ENCODE measurements around the gene TMPRSS15. TPM values are rescaled to one million over a fixed set of nuclear protein-coding genes. Genes with fewer than 3 reads are reported as not detected.

TMPRSS15 gene
- total RNA-seq, 4 donors from 2014 or later: not detected

DNA sequence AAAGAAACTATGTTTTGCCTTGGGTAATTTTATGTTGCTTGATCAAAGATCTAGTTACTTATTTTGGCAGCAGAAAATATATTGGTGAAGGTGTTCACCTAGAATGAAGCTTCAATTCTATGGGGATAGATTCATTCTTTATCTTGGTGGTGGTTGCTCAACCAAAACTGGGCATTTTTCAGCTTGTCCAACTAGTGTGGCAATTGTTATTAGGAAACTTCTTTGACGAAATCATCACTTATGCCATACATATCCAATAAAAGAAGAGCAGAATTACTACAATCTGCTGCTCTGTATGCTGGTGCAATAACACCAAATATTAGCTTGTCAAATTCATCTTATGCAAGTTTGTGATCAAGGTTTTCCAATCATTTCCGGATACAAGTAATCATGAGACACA, 26.8 kb upstream of the TMPRSS15 start:
- Histone ChIP-seq H3K27ac (no peak overlapping the region), H3K36me3 (no peaks in the 10 kb centered on the region), H3K4me3 (no peak overlapping the region), H3K27me3 (no peaks in the 10 kb centered on the region), H3K9me3 (no peaks in the 10 kb centered on the region), H3K4me1 (no peaks in the 10 kb centered on the region)
- WGBS: 81% methylated on average over 2 of the region's 2 CpGs
- DNase-seq (ENCODE audit: low spot score in 2 of 2): no peak
- TF ChIP-seq POLR2AphosphoS5 (IDR thresholded peaks at IDR 0.05): no peak
- no peak for TF ChIP-seq EP300 (IDR thresholded peaks at IDR 0.05)
- TF ChIP-seq POLR2A (IDR thresholded peaks at IDR 0.05): no peak
- TF ChIP-seq, protein P1, sequence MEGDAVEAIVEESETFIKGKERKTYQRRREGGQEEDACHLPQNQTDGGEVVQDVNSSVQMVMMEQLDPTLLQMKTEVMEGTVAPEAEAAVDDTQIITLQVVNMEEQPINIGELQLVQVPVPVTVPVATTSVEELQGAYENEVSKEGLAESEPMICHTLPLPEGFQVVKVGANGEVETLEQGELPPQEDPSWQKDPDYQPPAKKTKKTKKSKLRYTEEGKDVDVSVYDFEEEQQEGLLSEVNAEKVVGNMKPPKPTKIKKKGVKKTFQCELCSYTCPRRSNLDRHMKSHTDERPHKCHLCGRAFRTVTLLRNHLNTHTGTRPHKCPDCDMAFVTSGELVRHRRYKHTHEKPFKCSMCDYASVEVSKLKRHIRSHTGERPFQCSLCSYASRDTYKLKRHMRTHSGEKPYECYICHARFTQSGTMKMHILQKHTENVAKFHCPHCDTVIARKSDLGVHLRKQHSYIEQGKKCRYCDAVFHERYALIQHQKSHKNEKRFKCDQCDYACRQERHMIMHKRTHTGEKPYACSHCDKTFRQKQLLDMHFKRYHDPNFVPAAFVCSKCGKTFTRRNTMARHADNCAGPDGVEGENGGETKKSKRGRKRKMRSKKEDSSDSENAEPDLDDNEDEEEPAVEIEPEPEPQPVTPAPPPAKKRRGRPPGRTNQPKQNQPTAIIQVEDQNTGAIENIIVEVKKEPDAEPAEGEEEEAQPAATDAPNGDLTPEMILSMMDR (IDR thresholded peaks at IDR 0.05): no peak

DNA sequence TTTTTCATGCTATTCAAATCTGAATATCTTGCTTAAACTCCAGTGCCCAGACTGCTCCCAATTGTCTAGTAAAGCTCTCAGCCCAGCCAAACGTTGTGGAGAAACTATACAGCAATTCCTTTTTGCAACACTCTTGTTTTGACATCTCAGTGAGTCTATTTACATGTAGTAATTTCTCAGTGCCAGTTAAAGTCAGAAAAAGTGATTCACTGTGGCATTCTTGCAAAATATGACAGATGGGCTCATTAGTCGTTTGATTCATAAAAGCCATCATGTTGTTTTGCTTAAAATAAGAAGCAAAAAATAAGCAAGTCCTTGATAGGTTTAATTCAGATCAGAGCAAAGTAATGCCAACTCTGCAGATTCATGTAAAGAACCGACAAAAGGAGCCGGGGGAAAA, 20.7 kb upstream of the TMPRSS15 start:
- H3K27ac ChIP-seq: no peak overlapping the region
- no peaks in the 10 kb centered on the region for H3K27me3 ChIP-seq
- H3K36me3 ChIP-seq: no peaks in the 10 kb centered on the region
- no peaks in the 10 kb centered on the region for H3K9me3 ChIP-seq
- no peak overlapping the region for H3K4me3 ChIP-seq
- WGBS: 39% methylated on average over 4 of the region's 4 CpGs
- no peaks in the 10 kb centered on the region for H3K4me1 ChIP-seq
- DNase-seq (ENCODE audit: low spot score in 2 of 2): no peak
- TF ChIP-seq, protein P1 (IDR thresholded peaks at IDR 0.05): no peak
- no peak for TF ChIP-seq EP300 (IDR thresholded peaks at IDR 0.05)
- TF ChIP-seq POLR2AphosphoS5 (IDR thresholded peaks at IDR 0.05): no peak
- no peak for TF ChIP-seq POLR2A (IDR thresholded peaks at IDR 0.05)

DNA sequence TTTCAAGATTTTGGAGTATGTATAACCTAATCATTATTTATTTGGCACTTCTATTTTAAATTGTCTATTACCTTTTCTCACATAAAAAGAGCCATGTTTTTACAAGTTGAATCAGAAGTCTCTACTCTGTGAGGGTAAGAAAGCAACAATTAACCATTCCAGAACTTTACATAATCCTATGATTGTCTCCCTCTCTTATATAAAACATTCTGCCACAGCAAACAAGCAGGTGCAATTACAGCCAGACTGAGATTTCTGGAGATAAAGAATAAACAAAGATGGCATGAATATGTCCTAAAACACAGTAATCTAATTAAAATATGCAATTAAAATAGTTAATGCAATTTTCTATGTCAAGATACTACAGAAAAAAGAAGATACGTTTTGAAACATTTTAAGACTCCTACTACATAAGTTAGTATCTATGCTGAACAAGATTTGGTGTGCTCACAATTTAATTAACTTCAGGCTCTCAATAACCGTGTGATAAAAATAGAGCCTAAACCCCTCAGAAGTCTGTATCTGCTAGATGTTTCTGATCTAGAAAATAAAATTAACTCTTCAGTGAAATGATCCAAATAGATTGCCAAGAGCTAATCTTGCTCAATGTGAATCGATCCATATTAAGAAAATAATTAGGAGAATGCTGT, 13.7 kb upstream of the TMPRSS15 start:
- Histone ChIP-seq H3K36me3 (no peaks in the 10 kb centered on the region), H3K27me3 (no peaks in the 10 kb centered on the region), H3K27ac (no peak overlapping the region), H3K4me3 (no peak overlapping the region), H3K9me3 (no peaks in the 10 kb centered on the region), H3K4me1 (no peaks in the 10 kb centered on the region)
- 48% methylated on average over 3 of the region's 3 CpGs for WGBS
- no peak for DNase-seq (ENCODE audit: low spot score in 2 of 2)
- TF ChIP-seq POLR2AphosphoS5 (IDR thresholded peaks at IDR 0.05) (no peak), EP300 (IDR thresholded peaks at IDR 0.05) (no peak), POLR2A (IDR thresholded peaks at IDR 0.05) (no peak)
- TF ChIP-seq, protein P1 (IDR thresholded peaks at IDR 0.05): no peak

DNA sequence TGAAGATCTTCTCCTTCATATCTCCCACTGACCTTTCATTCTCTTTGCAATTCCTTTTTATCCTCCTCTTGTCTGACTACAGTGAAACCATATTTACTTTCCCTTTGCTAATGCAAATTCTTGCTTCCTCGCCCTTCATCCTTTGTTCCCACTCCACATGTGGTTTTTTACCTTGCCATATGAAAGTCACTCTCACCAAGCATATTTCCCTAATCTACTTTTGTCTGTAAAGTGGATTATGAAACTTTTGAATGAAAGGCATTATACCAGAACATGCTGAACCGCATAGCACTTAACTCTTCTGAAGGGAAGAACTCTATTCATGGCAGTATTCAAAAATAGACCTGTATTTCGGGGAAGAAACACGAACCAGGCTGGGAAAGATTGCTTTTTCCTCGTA, 8.0 kb upstream of the TMPRSS15 start:
- Histone ChIP-seq H3K4me3 (no peak overlapping the region), H3K36me3 (no peaks in the 10 kb centered on the region), H3K27ac (no peak overlapping the region), H3K4me1 (no peaks in the 10 kb centered on the region), H3K27me3 (no peaks in the 10 kb centered on the region), H3K9me3 (no peaks in the 10 kb centered on the region)
- 42% methylated on average over 5 of the region's 5 CpGs for WGBS
- no peak for DNase-seq (ENCODE audit: low spot score in 2 of 2)
- no peak for TF ChIP-seq EP300 (IDR thresholded peaks at IDR 0.05)
- no peak for TF ChIP-seq POLR2AphosphoS5 (IDR thresholded peaks at IDR 0.05)
- TF ChIP-seq, protein P1 (IDR thresholded peaks at IDR 0.05): no peak
- TF ChIP-seq POLR2A (IDR thresholded peaks at IDR 0.05): no peak

DNA sequence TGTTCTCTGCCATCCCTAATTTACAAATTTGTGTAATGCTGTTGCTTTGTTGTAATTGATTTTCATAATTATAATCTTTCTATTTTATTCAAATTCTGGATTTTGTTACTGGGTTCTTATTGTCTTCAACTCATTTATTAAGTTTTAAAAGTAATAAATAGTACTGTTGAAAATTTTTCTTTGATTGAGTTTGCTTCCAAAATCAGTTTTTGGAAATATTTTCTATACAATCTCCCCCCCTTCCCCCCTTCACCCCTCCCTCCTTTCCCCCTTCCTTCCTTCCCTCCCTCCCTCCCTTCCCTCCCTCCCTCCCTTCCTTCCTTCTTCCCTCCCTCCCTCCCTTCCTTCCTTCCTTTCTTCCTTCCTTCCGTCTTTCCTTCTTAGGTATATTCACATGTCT, 6.0 kb upstream of the TMPRSS15 start:
- 77% methylated on average over 1 of the region's 1 CpG for WGBS
- no peak for DNase-seq (ENCODE audit: low spot score in 2 of 2)
- TF ChIP-seq, protein P1 (IDR thresholded peaks at IDR 0.05): no peak

More for the DNA sequence above, 6.0 kb upstream of the TMPRSS15 start:
- Histone ChIP-seq H3K4me1 (no peaks in the 10 kb centered on the region), H3K36me3 (no peaks in the 10 kb centered on the region), H3K27me3 (no peaks in the 10 kb centered on the region), H3K4me3 (no peak overlapping the region), H3K9me3 (no peaks in the 10 kb centered on the region), H3K27ac (no peak overlapping the region)
